ENCODE measurements around the gene CREBL2.

CREBL2 gene

DNA sequence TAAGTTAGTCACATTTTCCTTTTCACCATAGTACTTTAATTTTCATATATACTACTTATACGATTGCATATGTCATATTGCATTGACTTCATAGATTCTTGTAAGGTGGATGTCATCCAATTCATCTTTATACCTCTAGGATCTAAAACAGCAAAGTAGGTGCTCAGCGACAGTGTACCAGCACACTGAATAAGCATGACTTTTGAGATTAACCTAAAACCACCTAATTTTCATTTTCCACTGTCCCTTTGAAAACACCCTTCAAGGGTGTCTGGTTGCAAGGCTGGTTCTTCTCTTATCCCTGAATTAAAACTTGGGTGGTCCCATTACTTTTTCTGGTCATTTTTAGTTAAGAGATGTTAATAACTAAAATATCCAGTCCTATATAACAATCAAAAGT lies 79.9 kb downstream of the CREBL2 start:
- DNase-seq (ENCODE audit: low read depth), result no peak
- H3K4me3 ChIP-seq (ENCODE audit: low read length), result no peak overlapping the region
- TF ChIP-seq, protein P1, sequence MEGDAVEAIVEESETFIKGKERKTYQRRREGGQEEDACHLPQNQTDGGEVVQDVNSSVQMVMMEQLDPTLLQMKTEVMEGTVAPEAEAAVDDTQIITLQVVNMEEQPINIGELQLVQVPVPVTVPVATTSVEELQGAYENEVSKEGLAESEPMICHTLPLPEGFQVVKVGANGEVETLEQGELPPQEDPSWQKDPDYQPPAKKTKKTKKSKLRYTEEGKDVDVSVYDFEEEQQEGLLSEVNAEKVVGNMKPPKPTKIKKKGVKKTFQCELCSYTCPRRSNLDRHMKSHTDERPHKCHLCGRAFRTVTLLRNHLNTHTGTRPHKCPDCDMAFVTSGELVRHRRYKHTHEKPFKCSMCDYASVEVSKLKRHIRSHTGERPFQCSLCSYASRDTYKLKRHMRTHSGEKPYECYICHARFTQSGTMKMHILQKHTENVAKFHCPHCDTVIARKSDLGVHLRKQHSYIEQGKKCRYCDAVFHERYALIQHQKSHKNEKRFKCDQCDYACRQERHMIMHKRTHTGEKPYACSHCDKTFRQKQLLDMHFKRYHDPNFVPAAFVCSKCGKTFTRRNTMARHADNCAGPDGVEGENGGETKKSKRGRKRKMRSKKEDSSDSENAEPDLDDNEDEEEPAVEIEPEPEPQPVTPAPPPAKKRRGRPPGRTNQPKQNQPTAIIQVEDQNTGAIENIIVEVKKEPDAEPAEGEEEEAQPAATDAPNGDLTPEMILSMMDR (conservative IDR thresholded peaks at IDR 0.05; ENCODE audit: low read length), result no peak

DNA sequence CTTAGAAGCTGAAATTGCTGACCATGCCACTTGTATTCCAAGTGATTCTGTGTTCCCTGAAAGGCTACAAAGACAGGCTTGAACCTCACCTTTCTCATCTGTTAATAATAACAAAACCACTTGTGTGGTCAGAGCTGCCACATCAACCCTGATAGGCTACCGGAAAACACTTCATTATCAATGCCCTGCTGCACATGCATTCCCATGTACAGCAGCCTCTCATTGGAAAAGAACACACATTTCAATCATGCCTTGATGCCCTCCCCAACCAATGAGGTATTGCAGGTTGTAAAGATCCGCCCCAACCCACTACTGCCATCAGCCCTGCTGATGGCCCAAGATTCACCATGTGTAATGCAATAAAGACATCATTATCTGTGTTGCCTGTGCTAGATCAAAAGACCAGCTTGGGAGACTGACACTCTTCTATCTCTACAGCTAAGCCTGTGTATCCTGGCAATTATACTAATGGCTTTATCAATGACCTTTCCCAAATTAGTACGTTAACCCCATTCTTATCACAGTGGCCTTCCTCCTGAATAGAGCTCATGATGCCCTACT lies 81.5 kb downstream of the CREBL2 start:
- TF ChIP-seq, protein P1 (conservative IDR thresholded peaks at IDR 0.05; ENCODE audit: low read length), result no peak
- no peak overlapping the region for H3K4me3 ChIP-seq (ENCODE audit: low read length)
- DNase-seq (ENCODE audit: low read depth), result no peak

All from AG10803 (cell line).